DMS53 treated with DMSO at 0.1 percent for 48 hours (cell line): ENCODE results near the gene LRRC4.

Experiments
- DNase-seq: peaks from one replicate; lab custom pipeline; 2025; ENCODE audit not compliant: unreplicated experiment; lab: John Stamatoyannopoulos, UW

Gene LRRC4, protein sequence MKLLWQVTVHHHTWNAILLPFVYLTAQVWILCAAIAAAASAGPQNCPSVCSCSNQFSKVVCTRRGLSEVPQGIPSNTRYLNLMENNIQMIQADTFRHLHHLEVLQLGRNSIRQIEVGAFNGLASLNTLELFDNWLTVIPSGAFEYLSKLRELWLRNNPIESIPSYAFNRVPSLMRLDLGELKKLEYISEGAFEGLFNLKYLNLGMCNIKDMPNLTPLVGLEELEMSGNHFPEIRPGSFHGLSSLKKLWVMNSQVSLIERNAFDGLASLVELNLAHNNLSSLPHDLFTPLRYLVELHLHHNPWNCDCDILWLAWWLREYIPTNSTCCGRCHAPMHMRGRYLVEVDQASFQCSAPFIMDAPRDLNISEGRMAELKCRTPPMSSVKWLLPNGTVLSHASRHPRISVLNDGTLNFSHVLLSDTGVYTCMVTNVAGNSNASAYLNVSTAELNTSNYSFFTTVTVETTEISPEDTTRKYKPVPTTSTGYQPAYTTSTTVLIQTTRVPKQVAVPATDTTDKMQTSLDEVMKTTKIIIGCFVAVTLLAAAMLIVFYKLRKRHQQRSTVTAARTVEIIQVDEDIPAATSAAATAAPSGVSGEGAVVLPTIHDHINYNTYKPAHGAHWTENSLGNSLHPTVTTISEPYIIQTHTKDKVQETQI

DNA sequence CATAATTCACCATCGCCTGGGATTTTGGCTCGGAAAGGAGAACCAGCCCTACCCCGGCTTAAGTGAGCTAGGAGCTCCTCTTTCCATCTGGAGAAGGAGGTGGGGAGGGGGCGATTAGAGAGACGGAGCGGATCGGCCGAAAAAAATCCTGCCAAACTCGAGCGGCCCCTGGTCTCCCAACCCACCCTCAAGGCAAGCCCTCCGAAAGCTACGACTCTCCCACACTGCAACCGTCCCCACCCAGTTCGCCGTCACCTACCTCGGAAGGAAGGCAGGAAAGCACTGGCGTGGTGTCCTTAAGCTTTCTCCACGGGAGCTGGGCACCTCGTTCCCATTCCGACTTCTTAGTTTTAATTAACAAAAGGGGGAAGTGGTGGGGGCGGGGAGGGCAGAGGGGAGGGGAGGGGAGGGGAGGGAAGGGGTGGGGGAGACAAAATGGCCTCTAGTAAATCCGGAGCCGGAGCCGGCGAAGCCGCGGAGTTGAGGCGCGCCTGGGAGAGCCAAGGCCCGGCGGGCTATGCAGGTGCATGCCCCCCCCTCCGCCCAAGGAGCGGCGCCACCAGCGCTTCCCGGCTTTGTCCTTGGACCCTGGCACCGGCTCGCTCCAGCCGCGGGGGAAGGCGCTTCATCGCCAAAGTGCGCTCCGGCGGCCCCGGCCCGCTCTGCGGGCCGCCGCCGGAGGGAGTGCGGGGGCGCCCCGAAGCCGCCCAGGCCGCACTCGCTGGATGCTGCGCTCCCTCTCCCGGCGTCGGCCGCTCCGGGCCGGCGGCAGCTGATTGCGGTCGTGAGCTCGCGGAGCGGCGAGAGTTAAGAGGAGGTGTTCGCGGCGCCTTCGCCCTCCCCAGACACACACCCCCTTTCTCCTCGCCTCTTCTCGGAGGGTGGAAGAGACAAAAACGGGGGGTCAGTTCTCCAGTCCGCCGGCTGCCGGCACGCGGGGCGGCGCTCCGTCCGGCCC is at the start of gene LRRC4:
TSS of gene LRRC4 (minus strand) at position 784 of the 958 bp plus-strand sequence. CDS start 797 bp downstream, outside the sequence.
- DNase-seq: no peak

DNA sequence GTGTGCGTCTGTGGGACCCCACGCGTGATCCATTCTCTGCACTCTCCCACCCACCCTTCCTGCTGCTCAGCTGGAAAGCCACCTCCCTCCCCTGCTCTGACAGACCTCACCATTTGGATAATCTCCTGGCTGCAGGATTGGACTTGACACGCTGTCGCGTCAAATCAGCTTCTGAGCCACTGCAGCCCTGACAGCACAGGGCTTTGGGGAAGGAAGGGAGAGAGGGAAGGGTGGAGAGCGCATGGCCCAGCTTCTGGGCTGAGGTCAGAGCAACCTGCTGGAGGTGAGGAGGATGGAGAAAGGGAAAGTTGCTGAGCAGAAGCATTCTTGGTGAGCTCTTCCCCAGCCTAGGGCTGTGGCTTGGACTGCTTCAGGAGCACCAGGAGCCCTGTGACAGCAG is 48.9 kb upstream of the LRRC4 start:
- no peak for DNase-seq

DNA sequence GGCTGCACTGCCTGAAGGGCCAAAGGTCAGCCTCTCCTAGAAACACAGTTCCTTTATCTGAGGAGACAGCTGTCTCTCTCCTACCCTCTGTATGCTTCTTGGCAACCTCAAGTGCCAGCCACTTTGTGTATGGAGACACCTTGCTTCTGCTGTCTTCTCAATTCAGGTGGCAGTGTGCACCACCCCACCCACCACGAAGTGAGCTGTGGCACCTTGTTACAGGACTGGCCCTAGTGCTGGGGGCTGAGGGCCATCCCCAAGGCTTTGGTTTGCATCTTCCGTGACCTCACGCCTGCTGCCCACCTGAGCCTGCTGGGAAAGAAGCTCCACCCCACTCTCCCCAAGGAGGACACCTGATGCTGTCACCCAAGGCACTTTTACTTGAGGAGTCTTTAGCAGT is 47.1 kb upstream of the LRRC4 start:
- no peak for DNase-seq

DNA sequence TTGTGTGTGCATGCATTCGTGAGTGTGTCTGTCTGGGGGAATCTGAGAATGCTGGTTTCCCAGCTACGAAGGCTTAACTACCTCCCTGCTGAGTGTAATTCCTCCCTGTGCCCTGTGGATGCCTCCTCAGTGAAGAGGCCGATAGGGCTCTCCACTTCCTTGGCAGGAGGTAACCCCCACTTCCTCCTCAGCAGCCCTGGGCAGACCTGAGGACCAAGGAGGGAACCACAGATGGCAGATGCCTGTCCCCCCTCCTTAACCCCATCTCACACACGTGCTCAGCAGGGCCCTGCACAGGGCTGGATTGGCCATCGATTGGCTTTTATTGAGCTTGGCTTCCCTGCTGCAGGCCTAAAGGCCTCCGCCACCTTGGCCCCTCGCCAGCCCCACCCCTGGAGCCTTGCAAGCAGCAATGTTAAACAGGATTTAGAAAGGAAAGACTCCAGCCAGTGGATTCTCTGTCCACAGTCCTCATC is 45.6 kb upstream of the LRRC4 start:
- no peak for DNase-seq

DNA sequence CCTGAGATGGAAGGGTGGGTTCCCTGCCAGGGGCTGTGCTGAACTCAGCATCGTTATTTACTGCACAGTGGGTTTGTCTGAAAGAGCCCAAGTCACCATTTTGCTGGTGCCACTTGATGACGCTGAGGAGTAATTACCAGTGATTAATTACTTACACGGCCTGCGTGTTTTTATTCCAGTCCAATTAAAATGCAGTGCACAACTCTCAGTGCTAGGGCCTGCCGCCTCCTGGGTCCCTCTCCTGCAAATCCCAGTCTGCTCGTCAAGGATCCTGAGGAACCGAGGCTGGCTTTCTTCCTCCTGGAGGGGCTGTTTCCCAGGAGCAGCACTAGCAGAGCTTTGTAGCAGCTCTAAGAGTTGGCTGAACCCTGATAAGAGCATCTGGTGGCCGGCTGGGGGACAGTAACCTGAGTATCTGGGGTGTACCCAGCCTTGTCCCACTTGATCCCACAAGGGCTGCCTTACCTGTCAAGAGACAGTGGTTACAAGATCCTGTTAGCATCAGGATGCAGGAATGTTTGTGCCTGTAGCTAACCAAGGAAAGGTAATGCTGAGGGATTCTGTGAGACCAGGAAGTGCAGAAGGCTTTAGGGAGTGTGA is 45.1 kb upstream of the LRRC4 start:
- no peak for DNase-seq

DNA sequence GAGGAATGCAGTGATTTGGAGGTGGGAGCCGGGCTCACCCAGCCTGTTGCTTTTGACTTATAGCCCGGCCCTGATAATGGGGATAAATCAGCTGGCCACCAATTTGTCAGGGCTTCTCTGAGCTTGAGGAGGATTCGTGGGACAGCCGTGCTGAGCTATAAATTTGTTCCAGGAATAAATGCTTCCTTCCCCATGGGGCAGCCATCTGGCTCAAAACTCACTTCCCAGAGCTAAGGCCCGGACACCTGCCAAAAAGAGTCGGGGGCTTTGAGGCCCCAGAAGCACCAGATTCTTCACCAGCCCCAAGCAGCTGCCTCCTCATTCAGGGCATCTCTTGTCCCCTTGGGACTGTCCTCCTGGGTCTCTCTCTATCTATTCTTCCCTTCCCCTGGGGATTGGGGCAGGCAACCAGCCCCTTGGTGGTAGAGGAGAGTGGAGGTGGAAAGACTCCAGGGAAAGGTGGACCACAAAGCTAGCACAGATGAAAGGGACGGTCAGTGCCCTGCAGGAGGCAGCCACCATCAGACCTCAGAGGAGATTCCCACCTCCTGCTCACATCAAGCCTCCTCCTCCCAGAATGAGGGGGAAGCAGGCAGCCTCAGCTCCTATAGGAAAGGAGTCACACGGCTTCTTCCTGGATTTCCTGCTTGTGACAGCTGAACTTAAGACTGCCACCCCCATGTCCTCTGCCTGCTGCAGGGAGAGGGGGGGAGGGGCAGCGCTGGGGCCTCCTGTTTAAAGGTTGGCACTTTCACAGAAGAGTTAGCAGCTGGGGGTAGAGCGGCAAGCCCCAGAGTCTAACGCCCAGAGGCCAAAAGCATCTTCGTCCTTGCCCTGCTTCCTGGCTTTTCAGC is 44.2 kb upstream of the LRRC4 start:
- DNase-seq: no peak

DNA sequence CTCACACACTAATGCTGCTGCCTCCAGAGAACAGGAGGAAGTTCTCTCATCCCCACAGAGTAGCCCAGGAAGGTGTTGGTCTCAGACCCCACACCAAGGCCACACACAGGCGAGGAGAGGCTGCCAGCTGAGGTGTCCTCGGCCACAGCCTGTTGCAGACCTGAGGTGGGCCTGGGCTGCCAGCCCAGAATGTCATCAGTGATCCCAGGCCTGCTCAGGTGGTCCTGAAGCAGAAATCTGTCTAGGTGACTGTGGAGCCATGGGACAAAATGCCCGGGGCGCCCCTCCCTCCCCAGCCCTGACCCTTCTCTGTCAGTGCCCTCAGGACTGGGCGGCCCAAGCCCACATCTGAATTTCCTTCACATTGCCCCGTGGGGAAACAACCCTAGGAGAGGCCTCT is 43.5 kb upstream of the LRRC4 start:
- DNase-seq: no peak

DNA sequence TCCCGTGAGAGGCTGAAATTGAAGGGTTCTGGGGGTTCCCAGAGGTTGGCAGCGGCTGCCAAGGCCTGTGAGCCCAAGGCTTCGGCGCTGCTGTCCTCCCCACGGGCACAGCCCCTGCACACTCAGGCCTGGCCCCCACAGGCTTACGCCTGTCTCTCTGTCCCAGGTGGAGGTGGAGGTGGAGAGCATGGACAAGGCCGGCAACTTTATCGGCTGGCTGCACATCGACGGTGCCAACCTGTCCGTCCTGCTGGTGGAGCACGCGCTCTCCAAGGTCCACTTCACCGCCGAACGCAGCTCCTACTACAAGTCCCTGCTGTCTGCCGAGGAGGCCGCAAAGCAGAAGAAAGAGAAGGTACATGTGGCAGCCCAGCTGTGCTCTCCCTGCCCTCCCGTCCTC is 43.1 kb upstream of the LRRC4 start:
- no peak for DNase-seq

DNA sequence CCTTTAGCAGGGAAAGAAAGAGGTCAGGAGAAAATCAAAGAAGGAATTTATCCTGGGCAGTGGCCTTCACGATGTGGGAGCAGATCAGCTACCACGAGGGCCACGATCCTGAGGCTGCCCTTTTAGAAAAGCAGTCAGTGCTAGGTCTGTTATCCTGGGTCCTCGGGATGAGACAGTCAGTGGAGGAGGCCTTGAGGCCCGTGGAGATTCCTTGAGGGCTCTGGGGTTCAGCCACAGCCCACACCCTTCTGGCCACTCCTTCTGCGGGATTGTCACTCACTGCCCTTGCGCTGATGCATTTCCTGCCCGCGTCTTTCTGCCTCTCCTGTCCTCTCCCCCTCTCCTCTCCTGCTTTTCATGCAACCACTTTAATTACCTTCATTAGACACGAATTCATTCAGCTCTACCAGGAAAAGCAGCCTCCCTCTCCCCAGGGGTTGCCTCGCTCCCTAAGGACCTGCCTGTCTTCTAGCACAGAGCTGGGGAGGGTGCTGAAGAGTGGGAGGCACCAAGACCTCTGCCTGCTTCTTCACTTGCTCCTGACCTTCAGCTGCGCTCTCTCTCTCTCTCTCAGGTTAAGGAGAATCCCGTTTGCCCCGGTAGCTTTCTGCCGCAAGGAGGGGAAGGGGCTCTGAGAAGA is 42.6 kb upstream of the LRRC4 start:
- no peak for DNase-seq

DNA sequence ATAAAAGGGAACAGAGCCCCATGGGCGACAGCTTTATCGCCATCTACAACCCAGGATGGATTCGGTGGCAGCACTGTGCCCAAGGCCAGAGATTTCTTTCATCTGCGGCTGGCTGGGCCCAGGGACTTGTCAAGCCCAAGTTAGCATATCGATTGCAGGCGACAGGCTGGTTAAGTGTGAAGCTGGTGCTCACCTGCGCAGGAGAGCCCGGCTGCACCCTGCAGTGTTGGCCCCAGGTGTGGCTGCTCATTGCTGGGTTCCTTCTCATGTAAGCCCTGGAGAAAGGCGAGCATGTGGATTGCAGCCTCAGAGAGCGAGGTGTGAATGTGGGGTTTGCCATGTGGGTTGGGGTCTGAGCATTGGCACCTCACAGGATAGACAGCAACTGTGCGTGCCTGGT is 40.6 kb upstream of the LRRC4 start:
- DNase-seq: no peak

DNA sequence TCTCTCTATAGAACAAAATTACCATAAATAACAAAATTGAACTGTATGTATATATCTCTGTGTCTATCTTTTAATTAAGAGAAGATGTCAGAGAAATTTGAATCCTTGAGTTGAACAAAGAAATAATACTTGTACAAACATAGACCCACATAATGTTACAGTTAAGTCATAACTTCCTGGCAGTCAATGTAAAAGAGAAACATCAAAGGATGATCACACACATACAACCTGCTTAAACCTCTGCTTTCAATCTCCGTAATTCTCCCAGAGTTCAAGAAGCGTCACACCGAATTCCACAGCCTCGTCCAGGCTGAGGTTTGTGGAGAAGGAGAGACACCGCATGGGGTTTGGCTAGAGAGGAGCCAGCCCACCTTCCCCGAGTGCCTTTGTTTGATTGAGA is 40.1 kb upstream of the LRRC4 start:
- DNase-seq: no peak

DNA sequence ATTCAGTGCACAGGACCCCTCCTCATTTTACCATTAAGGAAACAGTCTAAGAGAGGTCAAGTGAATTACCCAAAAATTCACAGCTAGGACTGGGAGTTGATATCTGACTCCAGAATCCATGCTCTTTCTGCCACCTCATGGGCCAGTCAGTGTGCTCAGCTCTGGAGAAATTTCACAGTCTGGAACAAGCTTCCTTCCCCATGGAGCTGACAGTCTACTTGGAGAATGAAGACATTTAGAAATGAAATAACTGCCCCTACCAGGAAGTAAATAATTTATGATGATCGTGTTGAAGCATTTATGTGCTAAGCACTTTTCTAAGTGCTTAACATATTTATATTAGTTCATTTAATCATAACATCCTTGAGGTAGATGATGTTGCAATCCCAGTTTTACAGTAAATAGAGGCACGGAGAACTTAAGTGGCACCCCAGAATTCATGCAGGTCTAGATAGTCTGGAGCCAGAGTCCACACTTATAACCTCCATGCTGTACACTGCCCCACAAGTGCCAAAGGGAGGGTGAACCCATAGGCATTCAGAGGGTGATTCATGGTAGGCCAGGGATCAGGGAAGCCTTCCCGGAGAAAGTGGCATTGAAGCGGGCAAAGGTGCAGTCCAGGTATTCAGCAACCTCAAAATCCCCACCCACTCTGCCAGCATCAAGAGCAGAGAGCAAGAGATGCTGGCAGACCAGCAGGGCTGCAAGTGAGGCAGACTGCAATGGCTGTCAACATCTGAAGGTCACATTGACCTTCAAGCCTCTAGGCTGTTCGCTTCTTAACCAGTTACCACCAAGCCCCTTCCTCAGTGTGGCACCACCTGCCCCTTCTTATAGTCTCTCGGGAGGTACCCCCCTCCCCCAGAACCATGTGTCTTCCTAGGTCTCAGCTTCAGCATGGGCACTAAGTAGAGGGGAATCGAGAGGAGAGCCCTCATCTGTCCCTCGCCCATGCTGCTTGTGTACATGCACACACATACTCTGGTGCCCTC is 38.4 kb upstream of the LRRC4 start:
- DNase-seq: no peak

DNA sequence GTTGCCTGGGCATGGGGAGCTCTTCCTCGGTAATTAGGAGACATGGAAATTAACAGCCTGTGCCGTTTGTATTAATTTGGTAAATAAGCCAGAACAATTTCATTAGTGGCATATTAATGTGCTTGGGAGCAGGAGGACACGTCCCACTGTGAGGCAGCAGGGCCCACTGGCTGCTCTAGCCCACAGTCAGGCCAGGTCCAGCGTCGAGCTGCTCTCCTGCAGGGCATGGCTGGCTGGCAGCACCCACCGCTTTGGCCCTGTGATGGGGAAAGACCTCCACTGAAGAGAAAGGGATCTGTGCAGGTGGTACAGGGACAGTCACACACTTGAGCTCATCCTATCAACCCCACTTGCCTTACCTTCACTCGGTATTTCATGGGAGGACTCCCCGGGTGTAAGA is 37.5 kb upstream of the LRRC4 start:
- DNase-seq: no peak

DNA sequence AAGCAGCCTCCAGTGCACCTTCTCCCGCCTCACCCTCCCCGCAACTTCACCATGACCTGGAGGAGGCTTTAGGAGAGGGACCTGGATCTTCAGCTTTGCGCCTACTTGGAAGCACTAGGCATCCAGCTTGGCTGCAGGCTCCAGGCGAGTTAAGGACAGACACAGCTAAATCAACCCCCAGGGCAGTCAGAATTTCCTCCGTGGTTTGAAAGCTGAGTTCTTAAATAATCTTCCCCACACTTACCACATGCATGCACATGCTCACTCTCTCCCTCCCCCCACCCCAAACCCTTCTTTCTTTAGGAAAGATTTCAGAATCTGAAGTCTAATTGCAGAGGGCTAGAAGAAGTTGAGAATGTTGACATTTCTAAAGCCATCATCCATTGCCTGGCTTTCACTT is 36.7 kb upstream of the LRRC4 start:
- DNase-seq: no peak

DNA sequence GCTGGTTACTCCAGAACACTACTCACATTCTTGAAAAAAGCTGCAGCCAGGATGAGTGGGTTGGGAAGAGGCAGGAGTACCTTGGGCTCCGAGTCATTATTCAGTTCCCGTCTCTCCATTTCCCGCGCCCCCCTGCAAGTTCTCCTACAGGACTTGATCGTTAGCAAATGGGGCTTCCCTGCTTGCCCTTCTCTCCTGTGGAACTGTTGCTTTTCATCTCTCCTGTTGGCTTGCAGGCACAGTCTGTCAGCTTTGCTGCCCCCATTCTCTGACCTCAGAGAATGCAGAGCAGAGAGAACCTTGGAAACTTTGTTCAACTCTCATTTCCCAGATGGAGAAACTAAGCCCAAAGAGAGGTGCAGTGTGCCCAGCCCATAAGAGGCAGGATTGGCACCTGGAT is 35.6 kb upstream of the LRRC4 start:
- no peak for DNase-seq

DNA sequence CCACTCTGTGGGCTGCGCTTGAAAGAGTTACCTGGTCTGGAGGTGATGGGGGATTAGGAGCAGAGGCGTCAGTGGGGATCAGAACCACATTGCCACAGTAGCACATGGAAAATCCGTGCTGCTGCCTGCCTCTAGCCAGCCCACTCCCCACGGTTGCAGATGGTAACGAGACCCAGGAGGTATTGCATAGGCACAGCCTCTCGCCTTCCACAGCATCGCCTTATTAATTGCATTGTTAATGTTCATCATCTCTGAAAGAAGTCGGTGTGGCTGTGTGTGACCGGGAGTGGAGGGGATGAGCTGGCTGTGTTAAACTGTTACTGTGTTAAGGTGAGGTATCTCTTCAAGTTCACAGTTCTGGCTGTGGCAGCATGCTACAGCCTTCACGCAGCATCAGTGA is 35.2 kb upstream of the LRRC4 start:
- no peak for DNase-seq

DNA sequence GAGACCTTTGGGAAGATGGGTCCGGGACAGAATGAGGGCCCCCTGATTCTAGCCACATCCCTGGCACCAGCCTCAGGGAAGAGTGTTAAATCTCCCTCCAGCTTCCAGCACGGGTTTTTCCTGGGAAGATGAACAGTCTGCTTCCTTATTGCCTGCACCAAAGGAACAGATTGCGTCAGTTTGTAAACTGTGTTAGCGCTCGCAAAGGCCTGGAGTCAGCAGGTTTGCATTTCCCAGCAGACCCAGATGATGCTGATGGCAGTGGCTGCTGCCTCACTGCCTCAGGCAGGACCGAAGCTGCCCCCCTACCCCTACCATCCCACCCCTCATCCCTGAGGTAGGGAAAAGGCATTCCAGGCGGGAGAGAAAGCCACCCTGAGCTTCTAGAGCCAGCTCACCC is 34.6 kb upstream of the LRRC4 start:
- DNase-seq: no peak

DNA sequence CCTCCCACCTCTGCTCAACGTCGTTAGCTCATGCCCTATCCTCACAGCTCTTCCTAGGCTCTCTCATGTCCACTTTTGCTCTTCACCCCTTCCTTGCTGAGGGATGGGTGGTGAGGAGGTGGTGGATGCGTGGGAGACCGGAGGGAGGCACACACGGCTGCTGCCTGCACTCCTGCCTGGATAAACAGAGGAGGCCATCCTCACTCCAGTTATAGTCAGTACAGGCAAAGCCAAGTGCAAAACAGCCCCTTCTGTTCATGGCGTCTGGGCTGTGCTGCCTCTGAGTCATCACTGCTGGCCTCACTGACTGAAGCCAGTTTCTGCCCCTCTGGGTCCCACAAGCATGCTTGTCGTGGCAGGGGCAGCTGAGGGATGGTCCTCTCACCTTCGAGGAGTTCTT is 31.9 kb upstream of the LRRC4 start:
- DNase-seq: no peak
